ENCODE results near the gene IL11.

Gene IL11

GRCh38 chr19:55390461-55390880 is 20.2 kb upstream of the IL11 start:
- no peak for DNase-seq

- no peak for DNase-seq
Measured at GRCh38 chr19:55389386-55390317, 19.4 kb upstream of the IL11 start.

- no peak for DNase-seq
Measured at GRCh38 chr19:55387736-55388497, 17.7 kb upstream of the IL11 start.

- no peak for DNase-seq
Measured at GRCh38 chr19:55386493-55386971, 16.3 kb upstream of the IL11 start.

- DNase-seq, result peak; percentile 93
Measured at GRCh38 chr19:55385724-55386492, 15.6 kb upstream of the IL11 start, which contains the start of gene RPL28. TSS of gene RPL28 (plus strand) at chr19:55385932. CDS start at chr19:55386358, 426 bp downstream.

GRCh38 chr19:55384920-55385723 is 14.9 kb upstream of the IL11 start:
- DNase-seq, result peak; percentile 88

GRCh38 chr19:55384131-55384919 is 14.1 kb upstream of the IL11 start, which contains the start of gene TMEM238:
TSS of gene TMEM238 (minus strand) at chr19:55384292. CDS start at chr19:55384259, 33 bp downstream.
- DNase-seq, result peak; percentile 22

GRCh38 chr19:55383279-55384130 is 13.2 kb upstream of the IL11 start:
- peak; percentile 23 for DNase-seq

- no peak for DNase-seq
Measured at GRCh38 chr19:55382522-55383054, 12.3 kb upstream of the IL11 start.

GRCh38 chr19:55382013-55382412 is 11.8 kb upstream of the IL11 start:
- no peak for DNase-seq

- no peak for DNase-seq
Measured at GRCh38 chr19:55379174-55379573, 8.9 kb upstream of the IL11 start.

- no peak for DNase-seq
Measured at GRCh38 chr19:55377356-55378131, 7.3 kb upstream of the IL11 start.

GRCh38 chr19:55376241-55376933 is 6.1 kb upstream of the IL11 start, which contains the start of gene TMEM190:
TSS of gene TMEM190 (plus strand) at chr19:55376826. CDS start at chr19:55376854, 28 bp downstream.
- no peak for DNase-seq

GRCh38 chr19:55373993-55374757 is 3.9 kb upstream of the IL11 start:
- DNase-seq, result no peak

- no peak for DNase-seq
Measured at GRCh38 chr19:55373306-55373992, 3.2 kb upstream of the IL11 start.

- no peak for DNase-seq
Measured at GRCh38 chr19:55372316-55373081, 2.2 kb upstream of the IL11 start.
